Activated naive CD4-positive, alpha-beta T cell (primary cell): Measurements from ENCODE around the gene GALNT14.

Experiments used
- DNase-seq, 4 experiments: peaks; one replicate each; lab custom pipeline; 2025; lab: John Stamatoyannopoulos, UW

The GALNT14 gene

GRCh38 chr2:31058096-31059035, 79.9 kb downstream of the GALNT14 start:
- no peak for DNase-seq

- no peak for DNase-seq
Measured at GRCh38 chr2:31057691-31058090, 80.5 kb downstream of the GALNT14 start.

GRCh38 chr2:31055938-31056337, 82.3 kb downstream of the GALNT14 start:
- no peak for DNase-seq

- no peak for DNase-seq
Measured at GRCh38 chr2:31054842-31055388, 83.3 kb downstream of the GALNT14 start.

GRCh38 chr2:31053929-31054782, 84.1 kb downstream of the GALNT14 start:
- no peak for DNase-seq

- DNase-seq = no peak
Measured at GRCh38 chr2:31052284-31052683, 86.0 kb downstream of the GALNT14 start.

GRCh38 chr2:31051258-31052140, 86.7 kb downstream of the GALNT14 start:
- no peak for DNase-seq

- DNase-seq = no peak
Measured at GRCh38 chr2:31049916-31050588, 88.2 kb downstream of the GALNT14 start.

- no peak for DNase-seq
Measured at GRCh38 chr2:31049264-31049663, 89.0 kb downstream of the GALNT14 start.

- DNase-seq = no peak
Measured at GRCh38 chr2:31047599-31047998, 90.6 kb downstream of the GALNT14 start.

- no peak for DNase-seq
Measured at GRCh38 chr2:31038385-31038784, 99.9 kb downstream of the GALNT14 start.

- DNase-seq = no peak
Measured at GRCh38 chr2:31037058-31037457, 101.2 kb downstream of the GALNT14 start.

GRCh38 chr2:31033032-31033431, 105.2 kb downstream of the GALNT14 start:
- no peak for DNase-seq

GRCh38 chr2:31032475-31032874, 105.8 kb downstream of the GALNT14 start:
- DNase-seq = no peak

GRCh38 chr2:31031132-31031706, 107.0 kb downstream of the GALNT14 start:
- DNase-seq = no peak

- DNase-seq = no peak
Measured at GRCh38 chr2:31028417-31028816, 109.8 kb downstream of the GALNT14 start.

- DNase-seq = no peak
Measured at GRCh38 chr2:31027549-31027948, 110.7 kb downstream of the GALNT14 start.

- no peak for DNase-seq
Measured at GRCh38 chr2:31023541-31023940, 114.7 kb downstream of the GALNT14 start.

GRCh38 chr2:31020713-31021112, 117.5 kb downstream of the GALNT14 start:
- no peak for DNase-seq

- no peak for DNase-seq
Measured at GRCh38 chr2:31018280-31018679, 120.0 kb downstream of the GALNT14 start.

- DNase-seq = no peak
Measured at GRCh38 chr2:31016648-31017047, 121.6 kb downstream of the GALNT14 start.
